SU-DHL-6 (cell line): ENCODE measurements around the gene PPP1R3D.

Source experiments
- H2AFZ ChIP-seq: fragments of 200-600 bp; sonication (generic); 2 replicates; pipeline ENCODE4 v1.6.1; 2014; ENCODE audit warnings: low read depth, mild to moderate bottlenecking, moderate library complexity, mixed read lengths, antibody characterized with exemption, low read length; ENCODE audit not compliant: severe bottlenecking
- H3F3A ChIP-seq: fragments of 200-600 bp; shearing (Covaris generic); 2 replicates; pipeline ENCODE4 v1.6.0; 2016; ENCODE audit warnings: antibody characterized with exemption, mild to moderate bottlenecking; ENCODE audit not compliant: insufficient read depth
- H3K27ac ChIP-seq: fragments of 200-600 bp; sonication (generic); 2 replicates; pipeline ENCODE4 v1.5.1; 2016; ENCODE audit warnings: low read depth, mild to moderate bottlenecking, low read length, moderate library complexity, mixed read lengths
- H3K27me3 ChIP-seq: fragments of 200-600 bp; sonication (generic), shearing (Covaris generic); 2 replicates; pipeline ENCODE4 v1.6.0; 2014; ENCODE audit warnings: mild to moderate bottlenecking, low read length
- H3K36me3 ChIP-seq: fragments of 200-600 bp; sonication (generic); 2 replicates; pipeline ENCODE4 v1.6.1; 2014; ENCODE audit warnings: mild to moderate bottlenecking, low read length, mixed read lengths
- H3K4me2 ChIP-seq: fragments of 300-600, 200-600 bp; shearing (Covaris generic), sonication (generic); 2 replicates; pipeline ENCODE4 v1.6.0; 2014; ENCODE audit warnings: low read length, low read depth, mild to moderate bottlenecking; ENCODE audit not compliant: poor library complexity, severe bottlenecking
- H3K4me3 ChIP-seq: fragments of 200-600 bp; sonication (generic); 2 replicates; pipeline ENCODE4 v1.5.1; 2014; ENCODE audit warnings: antibody characterized with exemption, low read length, mild to moderate bottlenecking, mixed read lengths; ENCODE audit not compliant: insufficient read depth, poor library complexity, severe bottlenecking
- H3K79me2 ChIP-seq: fragments of 200-600 bp; sonication (generic); 2 replicates; pipeline ENCODE4 v1.6.1; 2014; ENCODE audit warnings: mild to moderate bottlenecking, low read length, moderate library complexity; ENCODE audit not compliant: insufficient read depth
- H3K9ac ChIP-seq: fragments of 200-600 bp; sonication (generic); 2 replicates; pipeline ENCODE4 v1.7.0; 2014; ENCODE audit warnings: mild to moderate bottlenecking, low read length
- H3K9me2 ChIP-seq: fragments of 200-600 bp; sonication (generic); replicated peaks from 2 replicates; pipeline ENCODE4 v1.6.1; 2014; ENCODE audit warnings: low read length; ENCODE audit not compliant: insufficient read depth
- H3K9me3 ChIP-seq: fragments of 200-600 bp; sonication (generic); 2 replicates; pipeline ENCODE4 v1.6.1; 2014; ENCODE audit warnings: low read length, mixed read lengths; ENCODE audit not compliant: insufficient read depth
- H4K20me1 ChIP-seq: fragments of 200-600 bp; sonication (generic); 2 replicates; pipeline ENCODE4 v1.6.1; 2014; ENCODE audit warnings: low read depth, mild to moderate bottlenecking, antibody characterized with exemption, low read length, moderate library complexity, mixed read lengths
- CTCF ChIP-seq: fragments of 200-600 bp; sonication (generic); IDR thresholded peaks from one replicate; pipeline ENCODE4 v1.5.1; 2017; ENCODE audit warnings: antibody characterized with exemption, mild to moderate bottlenecking, low read length, moderate library complexity; ENCODE audit not compliant: insufficient read depth, poor library complexity, severe bottlenecking
- EZH2phosphoT487 ChIP-seq: fragments of 200-600 bp; sonication (generic), shearing (Covaris generic); conservative IDR thresholded peaks from 2 replicates; pipeline ENCODE4 v1.6.1; 2018; ENCODE audit warnings: mild to moderate bottlenecking, antibody characterized with exemption, low read length, moderate library complexity, mixed read lengths

Gene PPP1R3D

GRCh38 chr20:59972037-59972801 lies 32.1 kb upstream of the PPP1R3D start:
- Histone ChIP-seq H3K9ac (no peak overlapping the region), H3K9me3 (no peaks in the 10 kb centered on the region), H4K20me1 (no peaks in the 10 kb centered on the region), H3K4me2 (no peak overlapping the region), H3K9me2 (no peaks in the 10 kb centered on the region), H3K27me3 (no peaks in the 10 kb centered on the region), H3K27ac (no peak overlapping the region), H3K79me2 (no peaks in the 10 kb centered on the region), H3F3A (no peaks in the 10 kb centered on the region), H3K36me3 (no peaks in the 10 kb centered on the region), H3K4me3 (no peak overlapping the region), H2AFZ (no peak overlapping the region)
- TF ChIP-seq CTCF (no peak), EZH2phosphoT487 (no peak)

- H3K4me2 ChIP-seq, result no peak overlapping the region
- no peaks in the 10 kb centered on the region for H3K27me3 ChIP-seq
- no peak overlapping the region for H3K4me3 ChIP-seq
- H3F3A ChIP-seq, result no peaks in the 10 kb centered on the region
- no peaks in the 10 kb centered on the region for H4K20me1 ChIP-seq
- no peak for TF ChIP-seq CTCF
- no peak for TF ChIP-seq EZH2phosphoT487
- H3K27ac ChIP-seq, result no peak overlapping the region
- H3K36me3 ChIP-seq, result no peaks in the 10 kb centered on the region
- H3K9ac ChIP-seq, result no peak overlapping the region
- H3K79me2 ChIP-seq, result no peaks in the 10 kb centered on the region
- H3K9me2 ChIP-seq, result no peaks in the 10 kb centered on the region
- H2AFZ ChIP-seq, result no peak overlapping the region
- H3K9me3 ChIP-seq, result no peaks in the 10 kb centered on the region
These were observed 31.3 kb upstream of the PPP1R3D start for GRCh38 chr20:59971428-59971827.

DNA sequence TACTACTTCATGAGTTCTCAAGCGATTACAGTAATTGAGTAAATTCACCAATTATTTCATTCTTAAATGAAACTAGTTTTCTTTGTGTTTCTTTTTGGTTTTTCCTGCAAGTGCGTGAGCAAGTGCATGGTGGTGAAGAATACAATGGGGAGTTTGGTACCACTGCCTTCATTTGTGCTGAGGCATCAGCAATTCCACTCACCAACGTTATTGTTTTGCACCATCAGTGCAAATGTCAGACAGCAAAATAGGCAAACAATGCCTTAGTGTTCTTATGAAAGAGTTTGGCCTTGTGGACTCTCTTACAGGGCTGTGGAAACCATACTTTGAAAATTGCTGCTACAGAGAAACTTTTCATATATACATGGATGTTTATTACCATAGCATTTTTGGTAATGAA lies 26.3 kb upstream of the PPP1R3D start:
- Histone ChIP-seq H3K4me2 (no peak overlapping the region), H3K4me3 (no peak overlapping the region), H3K27me3 (no peaks in the 10 kb centered on the region), H3K9ac (no peak overlapping the region), H3K9me2 (no peaks in the 10 kb centered on the region), H3K36me3 (no peaks in the 10 kb centered on the region), H4K20me1 (no peaks in the 10 kb centered on the region), H3F3A (no peaks in the 10 kb centered on the region), H3K27ac (no peak overlapping the region), H3K9me3 (no peaks in the 10 kb centered on the region), H2AFZ (no peak overlapping the region), H3K79me2 (no peaks in the 10 kb centered on the region)
- TF ChIP-seq EZH2phosphoT487 (no peak), CTCF (no peak)
